ENCODE data around the gene RNF149. TPM values are rescaled to one million over a fixed set of nuclear protein-coding genes. Genes with fewer than 3 reads are reported as not detected.
A peak's percentile ranks its signal among the peaks of the same experiment; 100 is the strongest.

The RNF149 gene
- total and polyA plus RNA-seq, 2 donors (not counting 3 experiments of a cell fraction or from before 2014, with no cell fraction given): 31.3 to 66.6 TPM

DNA sequence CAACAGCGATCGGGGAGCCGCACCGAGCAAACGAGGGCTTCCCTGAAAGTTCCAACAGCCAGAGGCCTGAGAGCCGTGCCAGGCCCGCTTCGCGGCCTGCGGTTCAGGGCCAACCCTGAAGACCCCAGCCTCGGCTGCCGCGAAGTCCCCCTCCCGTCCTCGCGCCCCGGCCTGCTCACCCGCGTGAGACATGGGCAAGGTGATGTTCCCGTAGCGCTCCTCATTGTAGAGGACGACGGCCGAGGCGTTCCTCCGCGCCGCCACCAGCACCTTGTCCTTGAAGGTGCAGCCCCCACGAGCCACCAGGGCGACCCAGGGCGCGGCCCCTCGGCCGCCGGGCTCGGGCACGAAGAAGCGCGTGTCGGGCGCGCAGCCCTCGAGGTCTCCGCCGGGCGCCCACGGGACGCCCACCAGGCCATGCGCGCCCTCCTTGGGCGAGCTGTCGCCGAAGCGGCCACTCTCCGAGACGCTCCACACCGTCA is 510 bp downstream of the RNF149 start:
- Histone ChIP-seq H2AFZ (ENCODE audit: low read depth, low read length) (peak overlapping the region; percentile 74), H3K9me3 (replicated peaks; ENCODE audit: control insufficient read depth, insufficient read depth, low read length) (no peaks in the 10 kb centered on the region), H4K20me1 (replicated peaks; ENCODE audit: control insufficient read depth, extremely low read depth, insufficient read depth, low read length) (peaks cover 3% of the 10 kb centered on the region), H3K4me3 (replicated peaks in 1 of 3; ENCODE audit: insufficient read depth in 1 of 3, low read depth in 1 of 3, low read length in 3 of 3) (peak overlapping the region; percentile 68 to 84 (median 82)), H3K4me1 (ENCODE audit: control insufficient read depth, extremely low read depth, insufficient read depth, low read length) (peaks cover 23% of the 10 kb centered on the region), H3K27me3 (ENCODE audit: control insufficient read depth in 2 of 2, insufficient read depth in 2 of 2, low read length in 2 of 2) (no peaks in the 10 kb centered on the region), H3K27ac (ENCODE audit: insufficient read depth, low read depth, low read length) (peak overlapping the region; percentile 83), H3K4me2 (ENCODE audit: insufficient read depth, low read length) (peak overlapping the region; percentile 94), H3K36me3 (ENCODE audit: control insufficient read depth in 2 of 2, extremely low read depth in 1 of 2, insufficient read depth in 2 of 2, low read length in 2 of 2) (no peaks in the 10 kb centered on the region), H3K9ac (replicated peaks; ENCODE audit: extremely low read depth, insufficient read depth, low read length) (peak overlapping the region; percentile 73), H3K79me2 (ENCODE audit: control insufficient read depth, insufficient read depth, low read length) (peaks cover 56% of the 10 kb centered on the region), H3K9me1 (replicated peaks; ENCODE audit: control insufficient read depth, extremely low read depth, insufficient read depth, low read length) (no peaks in the 10 kb centered on the region)
- ChIA-PET CTCF (interaction anchor here (0.5 to 1.7 kb wide), 7 partner anchors 9 to 544 kb away, joined by 3 to 23 read pairs (median 3); no protein-coding TSS in a partner anchor), POLR2A (interaction anchor here (0.8 to 1.2 kb wide), 3 partner anchors 8 to 37 kb away, joined by 3 to 4 read pairs (median 3); no protein-coding TSS in a partner anchor)
- DNase-seq (ENCODE audit: low read depth, low spot score): no peak
- dilution Hi-C loops (cut with MboI; ENCODE audit: extremely low pct_ligation_motif_present, low sequenced_read_pairs): no loop called here
- intact Hi-C loops (cut with micrococcal nuclease): loop anchor here (1.0 to 2.0 kb wide), 5 partner anchors 13 to 79 kb away; partner anchors contain the start of genes CNOT11 and CREG2
- BruUV-seq (replicated peaks): TSS peak; percentile 20
- TF ChIP-seq, protein P1, sequence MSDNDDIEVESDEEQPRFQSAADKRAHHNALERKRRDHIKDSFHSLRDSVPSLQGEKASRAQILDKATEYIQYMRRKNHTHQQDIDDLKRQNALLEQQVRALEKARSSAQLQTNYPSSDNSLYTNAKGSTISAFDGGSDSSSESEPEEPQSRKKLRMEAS (IDR thresholded peaks at IDR 0.05; ENCODE audit: insufficient read depth, insufficient read length): no peak
- TF ChIP-seq MYC (IDR thresholded peaks at IDR 0.05; ENCODE audit: low read depth, low read length) (no peak), POLR2A (IDR thresholded peaks at IDR 0.05; ENCODE audit: low read depth, low read length) (no peak), FOS (IDR thresholded peaks at IDR 0.05; ENCODE audit: borderline replicate concordance, insufficient read depth, low read length) (no peak), JUN (IDR thresholded peaks at IDR 0.05; ENCODE audit: borderline replicate concordance, insufficient read depth, insufficient read length, low read depth) (no peak), EZH2 (IDR thresholded peaks at IDR 0.05; ENCODE audit: borderline replicate concordance, low read depth, low read length, severe bottlenecking) (no peak), GATA2 (IDR thresholded peaks at IDR 0.05; ENCODE audit: insufficient read depth, insufficient read length, low read depth, low read length) (no peak), POLR2AphosphoS5 (IDR thresholded peaks at IDR 0.05; ENCODE audit: insufficient read depth, low read depth, low read length) (no peak)
- TF ChIP-seq, protein P2, sequence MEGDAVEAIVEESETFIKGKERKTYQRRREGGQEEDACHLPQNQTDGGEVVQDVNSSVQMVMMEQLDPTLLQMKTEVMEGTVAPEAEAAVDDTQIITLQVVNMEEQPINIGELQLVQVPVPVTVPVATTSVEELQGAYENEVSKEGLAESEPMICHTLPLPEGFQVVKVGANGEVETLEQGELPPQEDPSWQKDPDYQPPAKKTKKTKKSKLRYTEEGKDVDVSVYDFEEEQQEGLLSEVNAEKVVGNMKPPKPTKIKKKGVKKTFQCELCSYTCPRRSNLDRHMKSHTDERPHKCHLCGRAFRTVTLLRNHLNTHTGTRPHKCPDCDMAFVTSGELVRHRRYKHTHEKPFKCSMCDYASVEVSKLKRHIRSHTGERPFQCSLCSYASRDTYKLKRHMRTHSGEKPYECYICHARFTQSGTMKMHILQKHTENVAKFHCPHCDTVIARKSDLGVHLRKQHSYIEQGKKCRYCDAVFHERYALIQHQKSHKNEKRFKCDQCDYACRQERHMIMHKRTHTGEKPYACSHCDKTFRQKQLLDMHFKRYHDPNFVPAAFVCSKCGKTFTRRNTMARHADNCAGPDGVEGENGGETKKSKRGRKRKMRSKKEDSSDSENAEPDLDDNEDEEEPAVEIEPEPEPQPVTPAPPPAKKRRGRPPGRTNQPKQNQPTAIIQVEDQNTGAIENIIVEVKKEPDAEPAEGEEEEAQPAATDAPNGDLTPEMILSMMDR (IDR thresholded peaks at IDR 0.05; ENCODE audit: extremely low read depth in 1 of 2, insufficient read depth in 1 of 2, low read depth in 1 of 2, low read length in 2 of 2): no peak
- FAIRE-seq: peak; percentile 65

All from endothelial cell of umbilical vein (primary cell).